Measurements from ENCODE around the gene RYR3. TPM values are rescaled to one million over a fixed set of nuclear protein-coding genes. Genes with fewer than 3 reads are reported as not detected.

Gene RYR3
- total and polyA plus RNA-seq, 10 of the 15 experiments (the other 5 are each of a cell fraction or from before 2014, with no cell fraction given) = under 0.01 to 0.44 (median 0.16) TPM; not detected in 5

DNA sequence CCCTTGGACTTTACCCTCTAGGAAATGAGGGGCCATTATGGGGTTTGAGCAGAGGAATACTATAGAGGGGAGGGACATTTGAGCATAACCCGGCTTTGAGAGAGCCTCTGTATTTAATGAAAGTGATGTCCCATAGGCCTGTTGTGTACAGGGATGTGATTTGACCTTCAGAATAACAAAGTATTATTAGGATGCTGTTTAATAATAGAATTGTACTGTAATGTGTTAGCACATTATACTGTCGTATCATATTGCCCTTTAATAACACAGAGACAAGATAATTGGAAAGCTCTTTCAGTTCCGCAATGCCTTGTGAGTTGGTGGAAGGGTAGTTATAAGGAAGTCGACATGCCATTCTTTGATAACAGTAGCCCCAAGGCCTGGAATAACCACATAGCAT lies 328.3 kb downstream of the RYR3 start:
- no peaks in the 10 kb centered on the region for H3K79me2 ChIP-seq (ENCODE audit: control insufficient read depth, insufficient read depth, low read length)
- H3K4me3 ChIP-seq = no peak overlapping the region
- in situ Hi-C loops (cut with MboI) = no loop called here
- H3K9me3 ChIP-seq (replicated peaks; ENCODE audit: control insufficient read depth, insufficient read depth, low read length) = no peaks in the 10 kb centered on the region
- H3K27me3 ChIP-seq (replicated peaks in 1 of 2; ENCODE audit: control insufficient read depth in 2 of 2, insufficient read depth in 2 of 2, low read length in 1 of 2) = peaks cover 4 to 6% of the 10 kb centered on the region in 2 experiments
- ATAC-seq = no peak
- CTCF ChIA-PET = no interaction called here
- no peak for FAIRE-seq
- DNase-seq (ENCODE audit: low read depth, low spot score) = no peak
- WGBS (ENCODE audit: insufficient coverage, insufficient replicate concordance, low lambda C conversion rate, missing lambda C conversion rate) = 38% methylated on average over 4 of the region's 4 CpGs
- SMC1A ChIA-PET (ENCODE audit: uncharacterized antibody, unreplicated experiment) = no interaction called here
- H3K27ac ChIP-seq (ENCODE audit: control insufficient read depth, insufficient read depth) = no peak overlapping the region
- H3K4me1 ChIP-seq (ENCODE audit: control insufficient read depth, insufficient read depth, low read length) = no peaks in the 10 kb centered on the region
- intact Hi-C loops (cut with micrococcal nuclease; ENCODE audit: unreplicated experiment) = no loop called here
- no peak overlapping the region for H2AFZ ChIP-seq (ENCODE audit: control insufficient read depth, low read depth, low read length)
- no TSS peak for BruUV-seq (replicated peaks)
- POLR2A ChIA-PET = no interaction called here
- H3K36me3 ChIP-seq (ENCODE audit: control insufficient read depth in 2 of 2, insufficient read depth in 2 of 2, low read length in 1 of 2) = no peaks in the 10 kb centered on the region
- no peak overlapping the region for H3K9ac ChIP-seq (ENCODE audit: control insufficient read depth, insufficient read depth, low read length)
- no peak overlapping the region for H3K4me2 ChIP-seq (ENCODE audit: control insufficient read depth, insufficient read depth)
- RAD21 ChIA-PET (ENCODE audit: unreplicated experiment) = no interaction called here
- H4K20me1 ChIP-seq (ENCODE audit: control insufficient read depth, insufficient read depth) = no peaks in the 10 kb centered on the region
- TF ChIP-seq, protein P1, sequence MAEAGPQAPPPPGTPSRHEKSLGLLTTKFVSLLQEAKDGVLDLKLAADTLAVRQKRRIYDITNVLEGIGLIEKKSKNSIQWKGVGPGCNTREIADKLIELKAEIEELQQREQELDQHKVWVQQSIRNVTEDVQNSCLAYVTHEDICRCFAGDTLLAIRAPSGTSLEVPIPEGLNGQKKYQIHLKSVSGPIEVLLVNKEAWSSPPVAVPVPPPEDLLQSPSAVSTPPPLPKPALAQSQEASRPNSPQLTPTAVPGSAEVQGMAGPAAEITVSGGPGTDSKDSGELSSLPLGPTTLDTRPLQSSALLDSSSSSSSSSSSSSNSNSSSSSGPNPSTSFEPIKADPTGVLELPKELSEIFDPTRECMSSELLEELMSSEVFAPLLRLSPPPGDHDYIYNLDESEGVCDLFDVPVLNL (IDR thresholded peaks at IDR 0.05; ENCODE audit: low read depth, low read length) = no peak
- TF ChIP-seq TCF3 (IDR thresholded peaks at IDR 0.05; ENCODE audit: borderline replicate concordance, insufficient read depth, low read depth, low read length) (no peak), PAX5 (IDR thresholded peaks at IDR 0.05; ENCODE audit: borderline replicate concordance, low read depth, low read length) (no peak), ETV6 (conservative IDR thresholded peaks at IDR 0.05 in 1 of 2, IDR thresholded peaks at IDR 0.05 in 1 of 2; ENCODE audit: borderline replicate concordance in 1 of 2, low read depth in 1 of 2) (no peak), SUPT20H (IDR thresholded peaks at IDR 0.05; ENCODE audit: borderline replicate concordance, control insufficient read depth, low read depth, low read length) (no peak), HDAC2 (IDR thresholded peaks at IDR 0.05) (no peak), SIX5 (IDR thresholded peaks at IDR 0.05; ENCODE audit: low read depth, low read length, severe bottlenecking) (no peak), NR2C1 (IDR thresholded peaks at IDR 0.05) (no peak)
- TF ChIP-seq, protein P2, sequence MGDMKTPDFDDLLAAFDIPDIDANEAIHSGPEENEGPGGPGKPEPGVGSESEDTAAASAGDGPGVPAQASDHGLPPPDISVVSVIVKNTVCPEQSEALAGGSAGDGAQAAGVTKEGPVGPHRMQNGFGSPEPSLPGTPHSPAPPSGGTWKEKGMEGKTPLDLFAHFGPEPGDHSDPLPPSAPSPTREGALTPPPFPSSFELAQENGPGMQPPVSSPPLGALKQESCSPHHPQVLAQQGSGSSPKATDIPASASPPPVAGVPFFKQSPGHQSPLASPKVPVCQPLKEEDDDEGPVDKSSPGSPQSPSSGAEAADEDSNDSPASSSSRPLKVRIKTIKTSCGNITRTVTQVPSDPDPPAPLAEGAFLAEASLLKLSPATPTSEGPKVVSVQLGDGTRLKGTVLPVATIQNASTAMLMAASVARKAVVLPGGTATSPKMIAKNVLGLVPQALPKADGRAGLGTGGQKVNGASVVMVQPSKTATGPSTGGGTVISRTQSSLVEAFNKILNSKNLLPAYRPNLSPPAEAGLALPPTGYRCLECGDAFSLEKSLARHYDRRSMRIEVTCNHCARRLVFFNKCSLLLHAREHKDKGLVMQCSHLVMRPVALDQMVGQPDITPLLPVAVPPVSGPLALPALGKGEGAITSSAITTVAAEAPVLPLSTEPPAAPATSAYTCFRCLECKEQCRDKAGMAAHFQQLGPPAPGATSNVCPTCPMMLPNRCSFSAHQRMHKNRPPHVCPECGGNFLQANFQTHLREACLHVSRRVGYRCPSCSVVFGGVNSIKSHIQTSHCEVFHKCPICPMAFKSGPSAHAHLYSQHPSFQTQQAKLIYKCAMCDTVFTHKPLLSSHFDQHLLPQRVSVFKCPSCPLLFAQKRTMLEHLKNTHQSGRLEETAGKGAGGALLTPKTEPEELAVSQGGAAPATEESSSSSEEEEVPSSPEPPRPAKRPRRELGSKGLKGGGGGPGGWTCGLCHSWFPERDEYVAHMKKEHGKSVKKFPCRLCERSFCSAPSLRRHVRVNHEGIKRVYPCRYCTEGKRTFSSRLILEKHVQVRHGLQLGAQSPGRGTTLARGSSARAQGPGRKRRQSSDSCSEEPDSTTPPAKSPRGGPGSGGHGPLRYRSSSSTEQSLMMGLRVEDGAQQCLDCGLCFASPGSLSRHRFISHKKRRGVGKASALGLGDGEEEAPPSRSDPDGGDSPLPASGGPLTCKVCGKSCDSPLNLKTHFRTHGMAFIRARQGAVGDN (IDR thresholded peaks at IDR 0.05) = no peak
- TF ChIP-seq, protein P3, sequence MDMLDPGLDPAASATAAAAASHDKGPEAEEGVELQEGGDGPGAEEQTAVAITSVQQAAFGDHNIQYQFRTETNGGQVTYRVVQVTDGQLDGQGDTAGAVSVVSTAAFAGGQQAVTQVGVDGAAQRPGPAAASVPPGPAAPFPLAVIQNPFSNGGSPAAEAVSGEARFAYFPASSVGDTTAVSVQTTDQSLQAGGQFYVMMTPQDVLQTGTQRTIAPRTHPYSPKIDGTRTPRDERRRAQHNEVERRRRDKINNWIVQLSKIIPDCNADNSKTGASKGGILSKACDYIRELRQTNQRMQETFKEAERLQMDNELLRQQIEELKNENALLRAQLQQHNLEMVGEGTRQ (IDR thresholded peaks at IDR 0.05; ENCODE audit: borderline replicate concordance, low read depth, low read length) = no peak
- TF ChIP-seq, protein P4, sequence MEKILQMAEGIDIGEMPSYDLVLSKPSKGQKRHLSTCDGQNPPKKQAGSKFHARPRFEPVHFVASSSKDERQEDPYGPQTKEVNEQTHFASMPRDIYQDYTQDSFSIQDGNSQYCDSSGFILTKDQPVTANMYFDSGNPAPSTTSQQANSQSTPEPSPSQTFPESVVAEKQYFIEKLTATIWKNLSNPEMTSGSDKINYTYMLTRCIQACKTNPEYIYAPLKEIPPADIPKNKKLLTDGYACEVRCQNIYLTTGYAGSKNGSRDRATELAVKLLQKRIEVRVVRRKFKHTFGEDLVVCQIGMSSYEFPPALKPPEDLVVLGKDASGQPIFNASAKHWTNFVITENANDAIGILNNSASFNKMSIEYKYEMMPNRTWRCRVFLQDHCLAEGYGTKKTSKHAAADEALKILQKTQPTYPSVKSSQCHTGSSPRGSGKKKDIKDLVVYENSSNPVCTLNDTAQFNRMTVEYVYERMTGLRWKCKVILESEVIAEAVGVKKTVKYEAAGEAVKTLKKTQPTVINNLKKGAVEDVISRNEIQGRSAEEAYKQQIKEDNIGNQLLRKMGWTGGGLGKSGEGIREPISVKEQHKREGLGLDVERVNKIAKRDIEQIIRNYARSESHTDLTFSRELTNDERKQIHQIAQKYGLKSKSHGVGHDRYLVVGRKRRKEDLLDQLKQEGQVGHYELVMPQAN (conservative IDR thresholded peaks at IDR 0.05) = no peak
- TF ChIP-seq, protein P5, sequence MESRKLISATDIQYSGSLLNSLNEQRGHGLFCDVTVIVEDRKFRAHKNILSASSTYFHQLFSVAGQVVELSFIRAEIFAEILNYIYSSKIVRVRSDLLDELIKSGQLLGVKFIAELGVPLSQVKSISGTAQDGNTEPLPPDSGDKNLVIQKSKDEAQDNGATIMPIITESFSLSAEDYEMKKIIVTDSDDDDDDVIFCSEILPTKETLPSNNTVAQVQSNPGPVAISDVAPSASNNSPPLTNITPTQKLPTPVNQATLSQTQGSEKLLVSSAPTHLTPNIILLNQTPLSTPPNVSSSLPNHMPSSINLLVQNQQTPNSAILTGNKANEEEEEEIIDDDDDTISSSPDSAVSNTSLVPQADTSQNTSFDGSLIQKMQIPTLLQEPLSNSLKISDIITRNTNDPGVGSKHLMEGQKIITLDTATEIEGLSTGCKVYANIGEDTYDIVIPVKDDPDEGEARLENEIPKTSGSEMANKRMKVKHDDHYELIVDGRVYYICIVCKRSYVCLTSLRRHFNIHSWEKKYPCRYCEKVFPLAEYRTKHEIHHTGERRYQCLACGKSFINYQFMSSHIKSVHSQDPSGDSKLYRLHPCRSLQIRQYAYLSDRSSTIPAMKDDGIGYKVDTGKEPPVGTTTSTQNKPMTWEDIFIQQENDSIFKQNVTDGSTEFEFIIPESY (IDR thresholded peaks at IDR 0.05) = no peak
